GM19240 (cell line): ENCODE measurements around the gene SNTB2.
A peak's percentile ranks its signal among the peaks of the same experiment; 100 is the strongest.

Experiments used
- DNase-seq: peaks from one replicate; pipeline ENCODE4 v3.0.0; 2011; ENCODE audit warnings: low spot score; ENCODE audit not compliant: insufficient read length

The SNTB2 gene

GRCh38 chr16:69338557-69339288, 151.8 kb downstream of the SNTB2 start:
- DNase-seq, result no peak

GRCh38 chr16:69339289-69340094, 152.5 kb downstream of the SNTB2 start, which contains the start of the genes COG8 and NIP7:
TSS of gene COG8 (minus strand) at chr16:69339564. CDS start at chr16:69339552, 12 bp downstream.
TSS of gene NIP7 (plus strand) at chr16:69339772. CDS start at chr16:69339830, 58 bp downstream.
- DNase-seq, result peak; percentile 83

- DNase-seq, result no peak
Measured at GRCh38 chr16:69340095-69340644, 153.2 kb downstream of the SNTB2 start.

- DNase-seq, result no peak
Measured at GRCh38 chr16:69344171-69344570, 157.2 kb downstream of the SNTB2 start.

GRCh38 chr16:69345923-69346322, 159.0 kb downstream of the SNTB2 start:
- DNase-seq, result no peak

- DNase-seq, result no peak
Measured at GRCh38 chr16:69346683-69347082, 159.7 kb downstream of the SNTB2 start.

- no peak for DNase-seq
Measured at GRCh38 chr16:69348222-69348621, 161.3 kb downstream of the SNTB2 start.

GRCh38 chr16:69349536-69349935, 162.6 kb downstream of the SNTB2 start:
- DNase-seq, result no peak

- DNase-seq, result no peak
Measured at GRCh38 chr16:69350536-69351133, 163.7 kb downstream of the SNTB2 start.

- no peak for DNase-seq
Measured at GRCh38 chr16:69351309-69352027, 164.5 kb downstream of the SNTB2 start, which contains the start of gene TMED6. TSS of gene TMED6 (minus strand) at chr16:69351786. CDS start at chr16:69351753, 33 bp downstream.
